DND-41 (cell line): ENCODE measurements around the gene AFF1.

Experiments
- ATAC-seq: fragments of 200-7000 bp; cut with Tn5 transposase; 3 replicates; pipeline ENCODE4 v1.9.1; 2021; ENCODE audit warnings: low read depth; ENCODE audit not compliant: insufficient read depth
- DNase-seq: peaks from one replicate; pipeline ENCODE4 v3.0.0-alpha.2; 2020
- H2AFZ ChIP-seq: 2 replicates; pipeline ENCODE4 v1.6.0; 2012; ENCODE audit warnings: low read depth, low read length
- H3K27ac ChIP-seq: 2 replicates; pipeline ENCODE4 v1.5.1; 2012; ENCODE audit warnings: low read length, inconsistent platforms
- H3K27me3 ChIP-seq: fragments of 200-600 bp; sonication (generic); 2 replicates; pipeline ENCODE4 v1.6.0; 2012; ENCODE audit warnings: low read length, mild to moderate bottlenecking, inconsistent platforms; ENCODE audit not compliant: insufficient read depth, poor library complexity
- H3K36me3 ChIP-seq: 2 replicates; pipeline ENCODE4 v1.5.1; 2012; ENCODE audit warnings: low read length, inconsistent platforms; ENCODE audit not compliant: insufficient read depth
- H3K4me1 ChIP-seq: 2 replicates; pipeline ENCODE4 v1.5.1; 2012; ENCODE audit warnings: mild to moderate bottlenecking, low read length; ENCODE audit not compliant: insufficient read depth
- H3K4me2 ChIP-seq: 2 replicates; pipeline ENCODE4 v1.6.0; 2012; ENCODE audit warnings: mild to moderate bottlenecking, moderate library complexity, low read length, inconsistent platforms; ENCODE audit not compliant: insufficient read depth
- H3K4me3 ChIP-seq, 2 experiments: fragments of 200-600 bp in 1 of 2; shearing (Covaris generic) in 1 of 2; 2 replicates each; pipeline ENCODE4 v1.5.1; 2012 to 2016; ENCODE audit warnings: inconsistent platforms in 2 of 2, low read length in 2 of 2, mild to moderate bottlenecking in 2 of 2, low read depth in 1 of 2, moderate library complexity in 1 of 2
- H3K79me2 ChIP-seq: 2 replicates; pipeline ENCODE4 v1.6.0; 2012; ENCODE audit warnings: low read length, inconsistent platforms; ENCODE audit not compliant: insufficient read depth
- H3K9ac ChIP-seq: 2 replicates; pipeline ENCODE4 v1.6.0; 2012; ENCODE audit warnings: low read depth, mild to moderate bottlenecking, inconsistent platforms, low read length, moderate library complexity
- H3K9me3 ChIP-seq: 2 replicates; pipeline ENCODE4 v1.5.1; 2012; ENCODE audit warnings: low read length, moderate library complexity, mild to moderate bottlenecking, inconsistent platforms; ENCODE audit not compliant: insufficient read depth, severe bottlenecking
- H4K20me1 ChIP-seq: 2 replicates; pipeline ENCODE4 v1.6.0; 2012; ENCODE audit warnings: low read length; ENCODE audit not compliant: insufficient read depth
- CTCF ChIP-seq: IDR thresholded peaks from 2 replicates; pipeline ENCODE4 v1.5.1; 2012; ENCODE audit warnings: borderline replicate concordance, low read length, moderate library complexity, mild to moderate bottlenecking; ENCODE audit not compliant: poor library complexity, severe bottlenecking; ENCODE audit errors: extremely low read depth
- EZH2 ChIP-seq: IDR thresholded peaks from 3 replicates; pipeline ENCODE4 v1.6.1; 2012; ENCODE audit warnings: borderline replicate concordance, low read depth, mild to moderate bottlenecking, moderate library complexity, low read length, inconsistent platforms; ENCODE audit not compliant: severe bottlenecking

Gene AFF1

GRCh38 chr4:86938771-86939520 is 4.1 kb downstream of the AFF1 start:
- Histone ChIP-seq H4K20me1 (no peaks in the 10 kb centered on the region), H2AFZ (no peak overlapping the region), H3K27me3 (no peaks in the 10 kb centered on the region), H3K9ac (peak overlapping the region; percentile 94), H3K27ac (peak overlapping the region; percentile 90), H3K4me1 (peaks cover 58% of the 10 kb centered on the region), H3K36me3 (no peaks in the 10 kb centered on the region; the same call in 1 of the 2 replicates), H3K79me2 (peaks cover 93% of the 10 kb centered on the region), H3K4me2 (peak overlapping the region; percentile 88), H3K9me3 (no peaks in the 10 kb centered on the region), H3K4me3 (peak overlapping the region in 1 of 2 experiments; percentile 46; a peak in 2 of 4 replicates)
- DNase-seq, result peak; percentile 29
- no peak for TF ChIP-seq CTCF
- TF ChIP-seq EZH2, result no peak
- ATAC-seq, result peak; percentile 22; the same call in 1 of the 3 replicates

GRCh38 chr4:86939729-86940575 is 5.1 kb downstream of the AFF1 start:
- Histone ChIP-seq H3K27me3 (no peaks in the 10 kb centered on the region), H3K9ac (peak overlapping the region; percentile 94), H3K27ac (peak overlapping the region; percentile 90), H2AFZ (no peak overlapping the region), H4K20me1 (no peaks in the 10 kb centered on the region), H3K4me2 (peak overlapping the region; percentile 88), H3K36me3 (no peaks in the 10 kb centered on the region; the same call in 1 of the 2 replicates), H3K4me1 (peaks cover 59% of the 10 kb centered on the region), H3K4me3 (peak overlapping the region in 1 of 2 experiments; percentile 46; a peak in 2 of 4 replicates), H3K79me2 (peaks cover 99% of the 10 kb centered on the region), H3K9me3 (no peaks in the 10 kb centered on the region)
- no peak for ATAC-seq
- DNase-seq, result no peak
- no peak for TF ChIP-seq EZH2
- TF ChIP-seq CTCF, result no peak

GRCh38 chr4:86940920-86941460 is 6.2 kb downstream of the AFF1 start:
- ATAC-seq (no peak), DNase-seq (no peak)
- no peak overlapping the region for H3K4me3 ChIP-seq
- no peaks in the 10 kb centered on the region for H3K27me3 ChIP-seq
- peaks cover 70% of the 10 kb centered on the region for H3K4me1 ChIP-seq
- H3K79me2 ChIP-seq, result peaks cover 99% of the 10 kb centered on the region
- H3K4me2 ChIP-seq, result no peak overlapping the region
- TF ChIP-seq CTCF (no peak), EZH2 (no peak)
- no peak overlapping the region for H3K9ac ChIP-seq
- H3K27ac ChIP-seq, result peak overlapping the region; percentile 48
- H3K36me3 ChIP-seq, result no peaks in the 10 kb centered on the region
- H4K20me1 ChIP-seq, result peaks cover 6% of the 10 kb centered on the region; the same call in 1 of the 2 replicates
- H2AFZ ChIP-seq, result no peak overlapping the region
- no peaks in the 10 kb centered on the region for H3K9me3 ChIP-seq
